Measurements from ENCODE around the gene SATL1.
"Not testable (repeated sequence)": the region's sequence is repeated elsewhere in the genome, so short reads cannot be mapped to it uniquely, and the experiment has no call there.

Gene SATL1, protein sequence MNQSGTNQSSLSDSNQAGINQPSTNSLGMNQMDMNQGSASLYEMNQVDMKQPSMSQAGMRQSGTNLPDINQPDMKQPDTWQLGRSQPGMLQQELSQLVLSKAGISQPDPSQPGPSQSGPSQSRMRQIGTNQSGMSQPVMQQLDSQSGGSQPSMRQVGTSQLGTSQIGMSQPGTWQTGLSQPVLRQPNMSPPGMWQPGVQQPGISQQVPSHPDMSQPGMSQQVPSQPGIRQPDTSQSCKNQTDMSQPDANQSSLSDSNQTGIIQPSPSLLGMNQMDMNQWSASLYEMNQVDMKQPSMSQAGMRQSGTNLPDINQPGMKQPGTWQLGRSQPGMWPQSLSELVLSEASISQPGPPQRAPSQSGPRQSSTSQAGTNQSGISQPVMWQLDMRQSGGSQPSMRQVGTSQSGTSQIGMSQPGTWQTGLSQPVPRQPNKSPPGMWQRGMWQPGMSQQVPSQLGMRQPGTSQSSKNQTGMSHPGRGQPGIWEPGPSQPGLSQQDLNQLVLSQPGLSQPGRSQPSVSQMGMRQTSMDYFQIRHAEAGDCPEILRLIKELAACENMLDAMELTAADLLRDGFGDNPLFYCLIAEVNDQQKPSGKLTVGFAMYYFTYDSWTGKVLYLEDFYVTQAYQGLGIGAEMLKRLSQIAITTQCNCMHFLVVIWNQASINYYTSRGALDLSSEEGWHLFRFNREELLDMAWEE

DNA sequence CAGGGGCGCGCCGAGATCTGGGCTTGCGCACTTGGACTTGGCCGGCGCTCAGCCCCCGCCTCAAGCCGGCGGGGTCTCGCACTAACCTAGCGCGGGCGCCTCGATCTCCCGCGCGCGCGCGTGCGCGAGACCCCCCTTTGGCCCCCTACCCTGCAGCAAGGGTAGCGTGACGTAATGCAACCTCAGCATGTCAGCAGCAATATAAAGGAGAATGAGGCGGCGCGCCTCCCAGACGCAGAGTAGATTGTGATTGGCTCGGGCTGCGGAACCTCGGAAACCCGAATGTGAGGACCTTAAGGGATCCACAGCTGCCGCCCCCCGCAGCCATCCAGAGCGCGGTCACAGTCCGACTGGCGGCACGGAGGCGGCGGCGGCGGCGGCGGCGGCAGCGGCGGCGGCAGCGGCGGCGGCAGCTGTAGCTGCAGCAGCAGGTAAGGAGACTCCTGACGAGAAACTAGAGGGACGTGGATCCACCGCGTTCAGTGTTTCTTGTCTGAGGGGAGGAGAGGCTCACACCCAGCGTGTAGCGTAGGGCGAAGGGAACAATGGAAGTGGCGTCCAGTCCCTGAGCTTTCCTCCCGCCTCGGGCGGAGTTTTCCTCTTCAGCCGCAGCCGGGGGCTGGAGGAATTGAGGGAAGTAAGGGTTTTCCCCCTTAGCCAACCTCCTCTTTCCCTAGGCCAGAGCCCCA is at the start of gene SATL1, which contains the start of gene ZNF711:
Gene SATL1 (minus strand): TSS at position 19 of the 689 bp plus-strand sequence. CDS start 134,811 bp downstream, outside the sequence.
Gene ZNF711 (plus strand): TSS at position 231 of the 689 bp plus-strand sequence. CDS start 3,582 bp downstream, outside the sequence.
- no peaks in the 10 kb centered on the region for H3K36me3 Mint-ChIP-seq
- no peaks in the 10 kb centered on the region for H3K9me3 Mint-ChIP-seq
- H3K27me3 Mint-ChIP-seq, result peaks cover 21% of the 10 kb centered on the region
- peak within 1 kb of the TSS; percentile 78 for H3K27ac Mint-ChIP-seq
- H3K4me1 Mint-ChIP-seq, result peaks cover 12% of the 10 kb centered on the region
- CTCF ChIA-PET, result no interaction called here
- DNase-seq, result peak; percentile 23
- peak within 1 kb of the TSS; percentile 82 for H3K4me3 Mint-ChIP-seq

DNA sequence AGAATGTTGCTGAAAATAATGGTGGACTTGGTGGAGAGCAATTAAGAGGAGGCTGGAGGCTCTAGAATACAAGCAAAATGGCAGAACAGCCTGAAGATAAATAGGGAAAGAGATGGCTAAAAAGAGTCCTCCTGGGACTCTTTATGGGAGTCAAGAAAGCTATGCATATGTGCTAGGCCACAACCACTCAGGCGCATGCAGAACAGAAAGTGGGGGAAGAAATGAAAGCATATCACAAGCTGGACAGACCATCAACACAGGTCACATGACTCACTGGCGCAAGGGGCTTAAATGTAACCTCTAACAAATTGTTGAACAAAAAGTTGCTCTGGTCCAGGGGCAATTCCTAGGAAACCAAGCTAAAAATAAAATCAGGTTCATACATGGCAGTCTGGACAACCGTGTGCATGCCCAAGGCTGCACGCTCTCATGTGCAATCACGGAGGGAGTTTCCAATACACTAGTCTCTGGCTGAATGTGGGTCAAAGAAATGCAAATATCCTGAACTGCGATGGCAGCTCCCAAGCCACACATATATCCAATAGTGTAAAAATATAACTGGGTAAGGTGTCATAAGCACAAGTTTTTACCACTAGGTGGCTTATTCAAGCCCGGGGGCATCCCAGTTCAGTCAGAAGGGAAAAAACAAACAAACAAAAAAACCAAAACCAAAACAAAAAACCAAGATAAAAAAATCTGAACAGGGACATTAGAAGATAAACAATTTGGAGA is 45.6 kb upstream of the SATL1 start:
- Mint-ChIP-seq H3K4me3 (no peak overlapping the region), H3K27ac (no peak overlapping the region), H3K27me3 (no peaks in the 10 kb centered on the region), H3K36me3 (no peaks in the 10 kb centered on the region), H3K4me1 (no peaks in the 10 kb centered on the region), H3K9me3 (peaks cover 8% of the 10 kb centered on the region)
- no peak for DNase-seq
- CTCF ChIA-PET, result no interaction called here

DNA sequence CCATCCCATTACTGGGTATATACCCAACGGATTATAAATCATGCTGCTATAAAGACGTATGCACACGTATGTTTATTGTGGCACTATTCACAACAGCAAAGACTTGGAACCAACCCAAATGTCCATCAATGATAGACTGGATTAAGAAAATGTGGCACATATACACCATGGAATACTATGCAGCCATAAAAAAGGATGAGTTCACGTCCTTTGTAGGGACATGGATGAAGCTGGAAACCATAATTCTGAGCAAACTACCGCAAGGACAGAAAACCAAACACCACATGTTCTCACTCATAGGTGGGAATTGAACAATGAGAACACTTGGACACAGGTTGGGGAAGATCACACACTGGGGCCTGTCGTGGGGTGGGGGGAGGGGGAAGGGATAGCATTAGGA is 41.7 kb upstream of the SATL1 start:
- CTCF ChIA-PET, DNase-seq, H3K9me3 Mint-ChIP-seq, H3K36me3 Mint-ChIP-seq, H3K4me1 Mint-ChIP-seq, H3K27ac Mint-ChIP-seq, H3K27me3 Mint-ChIP-seq, H3K4me3 Mint-ChIP-seq: not testable (repeated sequence)

DNA sequence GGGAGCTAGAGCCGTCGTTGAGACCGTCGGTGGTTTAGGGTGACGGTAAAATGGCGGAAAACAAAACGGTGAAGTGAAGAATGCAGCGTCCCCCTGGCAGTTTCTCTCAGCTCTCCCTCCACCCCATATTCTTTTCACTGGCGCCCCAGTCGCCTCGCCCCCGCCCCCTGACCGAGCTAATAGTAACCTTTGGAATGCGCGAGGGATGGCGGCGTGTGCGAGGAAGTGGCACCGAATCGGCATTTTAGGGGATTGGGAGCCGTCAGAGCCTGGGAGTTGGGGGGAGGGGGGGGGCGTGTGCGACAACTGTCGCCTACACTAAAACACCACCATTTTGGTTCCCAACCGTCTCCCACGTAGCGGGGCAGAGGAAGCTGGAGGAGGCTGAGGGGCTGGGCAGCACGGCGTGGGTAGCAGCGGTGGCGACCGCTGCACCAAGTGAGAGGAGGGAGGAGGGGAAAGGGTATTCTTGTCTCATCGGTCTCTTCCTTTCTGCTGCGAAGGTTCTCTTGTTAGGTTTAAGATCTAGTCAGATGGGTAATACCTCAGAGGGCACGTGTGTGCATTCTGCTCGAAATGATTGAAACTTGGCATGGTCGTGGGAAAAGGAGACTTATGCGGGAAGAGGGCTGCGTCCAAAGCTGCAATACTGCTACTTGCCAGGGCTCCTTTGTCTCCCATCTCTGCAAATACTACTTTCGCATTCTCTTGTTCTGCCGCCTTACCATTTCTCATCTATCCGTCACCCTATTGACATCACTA is 1.1 kb upstream of the SATL1 start:
- CTCF ChIA-PET, result no interaction called here
- Mint-ChIP-seq H3K9me3 (no peaks in the 10 kb centered on the region), H3K36me3 (no peaks in the 10 kb centered on the region), H3K27me3 (peaks cover 21% of the 10 kb centered on the region), H3K4me1 (peaks cover 12% of the 10 kb centered on the region), H3K4me3 (peak overlapping the region; percentile 82), H3K27ac (peak overlapping the region; percentile 78)
- DNase-seq, result no peak

DNA sequence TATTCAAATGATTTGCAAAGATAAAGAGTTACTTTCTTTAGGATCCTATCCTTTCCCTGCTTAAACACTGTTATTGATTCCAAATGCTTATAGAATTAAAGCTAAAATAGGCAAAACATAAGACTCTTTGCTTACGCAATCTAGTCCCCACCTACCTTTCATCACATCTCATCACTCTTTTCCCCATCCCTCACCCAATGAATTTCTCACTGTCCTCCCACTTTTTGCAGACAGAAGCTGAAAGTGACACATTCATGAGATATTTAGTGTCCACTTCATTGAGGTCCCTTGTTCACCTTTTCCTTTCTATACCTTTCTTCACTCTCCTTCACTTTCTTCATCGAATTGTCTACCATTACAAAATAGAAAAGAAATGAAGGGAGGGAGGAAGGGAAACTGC is 424 bp downstream of the SATL1 start:
- Mint-ChIP-seq H3K27me3 (peaks cover 21% of the 10 kb centered on the region), H3K4me3 (peak overlapping the region; percentile 51), H3K4me1 (peaks cover 12% of the 10 kb centered on the region), H3K9me3 (no peaks in the 10 kb centered on the region), H3K27ac (no peak overlapping the region), H3K36me3 (no peaks in the 10 kb centered on the region)
- CTCF ChIA-PET, result no interaction called here
- DNase-seq, result no peak

DNA sequence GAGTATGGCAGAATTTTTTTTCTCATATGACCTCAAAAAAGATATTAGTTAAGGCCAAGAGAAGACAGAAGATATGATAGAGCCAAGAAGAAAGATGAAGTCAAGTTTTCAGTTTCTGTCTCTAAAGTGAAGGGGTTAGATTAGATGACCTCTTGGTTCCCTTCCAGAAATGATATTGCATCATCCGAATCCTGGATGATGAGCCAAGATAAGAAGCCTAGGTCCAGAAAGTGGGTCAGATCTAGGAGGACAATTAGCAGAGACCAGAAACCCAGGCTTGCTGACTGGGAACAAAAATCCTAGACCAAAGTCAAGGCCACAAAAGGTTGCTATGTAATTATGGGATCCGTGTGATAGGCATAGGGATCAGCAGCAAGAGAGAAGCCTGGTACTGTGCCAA is 20.2 kb downstream of the SATL1 start:
- H3K27me3 Mint-ChIP-seq, result no peaks in the 10 kb centered on the region
- CTCF ChIA-PET, result no interaction called here
- no peak for DNase-seq
- H3K9me3 Mint-ChIP-seq, result no peaks in the 10 kb centered on the region
- no peak overlapping the region for H3K27ac Mint-ChIP-seq
- H3K4me3 Mint-ChIP-seq, result no peak overlapping the region
- H3K36me3 Mint-ChIP-seq, result no peaks in the 10 kb centered on the region
- H3K4me1 Mint-ChIP-seq, result no peaks in the 10 kb centered on the region

DNA sequence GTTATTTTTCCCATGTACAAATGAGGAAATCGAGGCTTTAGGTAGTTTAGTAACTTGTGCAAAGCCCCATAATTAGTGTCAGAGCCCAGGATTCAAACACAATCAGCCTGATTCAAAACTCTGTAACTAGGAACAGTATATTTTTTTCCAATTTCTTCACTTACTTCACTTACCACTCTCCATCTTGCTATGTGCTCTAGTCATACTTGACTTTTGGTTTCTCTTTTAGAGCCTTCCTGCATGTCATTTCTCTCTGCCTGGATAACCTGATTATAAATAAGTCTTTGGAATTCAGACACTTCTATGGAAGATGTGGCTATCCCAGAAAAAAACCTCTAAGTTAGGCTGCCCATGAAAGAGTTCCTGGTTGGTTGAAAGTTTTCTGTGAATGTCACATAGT is 22.2 kb downstream of the SATL1 start:
- no peak for DNase-seq
- H3K4me3 Mint-ChIP-seq, result no peak overlapping the region
- no peaks in the 10 kb centered on the region for H3K27me3 Mint-ChIP-seq
- H3K36me3 Mint-ChIP-seq, result no peaks in the 10 kb centered on the region
- H3K9me3 Mint-ChIP-seq, result no peaks in the 10 kb centered on the region
- CTCF ChIA-PET, result no interaction called here
- no peak overlapping the region for H3K27ac Mint-ChIP-seq
- no peaks in the 10 kb centered on the region for H3K4me1 Mint-ChIP-seq

DNA sequence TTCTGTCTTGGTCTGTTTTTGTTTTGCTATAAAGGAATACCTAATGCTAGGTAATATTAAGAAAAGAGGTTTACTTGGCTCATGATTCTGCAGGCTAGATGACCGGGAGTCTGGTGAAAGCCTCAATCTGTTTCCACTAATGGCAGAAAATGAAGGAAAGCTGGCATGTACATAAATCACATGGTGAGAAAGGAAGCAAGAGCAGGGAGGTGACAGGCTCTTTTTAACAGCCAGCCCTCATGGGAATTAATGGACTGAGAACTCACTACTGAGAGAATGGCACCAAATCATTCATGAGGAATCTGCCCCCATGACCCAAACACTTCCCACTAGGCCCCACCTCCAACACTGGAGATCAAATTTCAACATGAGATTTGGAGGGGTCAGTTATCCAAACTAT is 27.6 kb downstream of the SATL1 start:
- Mint-ChIP-seq H3K4me1 (no peaks in the 10 kb centered on the region), H3K36me3 (no peaks in the 10 kb centered on the region), H3K4me3 (no peak overlapping the region), H3K27me3 (no peaks in the 10 kb centered on the region), H3K27ac (no peak overlapping the region), H3K9me3 (no peaks in the 10 kb centered on the region)
- CTCF ChIA-PET, result no interaction called here
- no peak for DNase-seq

DNA sequence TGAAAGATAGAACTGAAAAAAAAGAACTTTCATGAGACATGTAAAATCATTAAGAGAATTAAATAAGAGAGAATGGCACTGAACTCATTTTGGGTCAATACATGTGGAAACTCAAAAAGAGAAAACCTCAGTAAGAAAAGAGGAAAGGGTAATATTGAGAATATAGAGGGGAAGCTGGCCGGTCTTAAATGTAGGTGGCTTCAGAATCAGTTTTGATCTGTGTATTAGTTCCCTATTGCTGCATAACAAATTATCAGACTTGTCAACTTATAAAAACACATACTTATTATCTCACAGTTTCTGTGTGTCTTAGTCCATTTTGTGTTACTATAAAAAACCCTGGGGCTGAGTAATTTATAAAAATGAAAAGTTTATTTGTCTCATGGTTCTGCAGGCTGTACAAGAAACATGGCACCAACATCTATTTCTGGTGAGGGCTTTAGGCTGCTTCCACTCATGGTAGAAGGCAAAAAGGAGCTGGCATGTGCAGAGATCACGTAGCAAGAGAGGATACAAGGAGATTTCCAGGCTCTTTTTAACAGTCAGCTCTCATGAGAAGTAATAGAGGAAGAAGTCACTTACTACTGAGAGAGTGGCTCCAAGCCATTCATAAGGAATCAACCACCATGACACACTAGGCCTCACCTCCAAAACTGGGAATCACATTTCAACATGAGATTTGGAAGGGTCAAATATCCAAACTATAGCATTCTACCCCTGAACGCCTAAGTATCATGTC is 29.6 kb downstream of the SATL1 start:
- Mint-ChIP-seq H3K4me1 (no peaks in the 10 kb centered on the region), H3K36me3 (no peaks in the 10 kb centered on the region), H3K9me3 (no peaks in the 10 kb centered on the region), H3K4me3 (no peak overlapping the region), H3K27me3 (no peaks in the 10 kb centered on the region), H3K27ac (no peak overlapping the region)
- no peak for DNase-seq
- CTCF ChIA-PET, result no interaction called here

DNA sequence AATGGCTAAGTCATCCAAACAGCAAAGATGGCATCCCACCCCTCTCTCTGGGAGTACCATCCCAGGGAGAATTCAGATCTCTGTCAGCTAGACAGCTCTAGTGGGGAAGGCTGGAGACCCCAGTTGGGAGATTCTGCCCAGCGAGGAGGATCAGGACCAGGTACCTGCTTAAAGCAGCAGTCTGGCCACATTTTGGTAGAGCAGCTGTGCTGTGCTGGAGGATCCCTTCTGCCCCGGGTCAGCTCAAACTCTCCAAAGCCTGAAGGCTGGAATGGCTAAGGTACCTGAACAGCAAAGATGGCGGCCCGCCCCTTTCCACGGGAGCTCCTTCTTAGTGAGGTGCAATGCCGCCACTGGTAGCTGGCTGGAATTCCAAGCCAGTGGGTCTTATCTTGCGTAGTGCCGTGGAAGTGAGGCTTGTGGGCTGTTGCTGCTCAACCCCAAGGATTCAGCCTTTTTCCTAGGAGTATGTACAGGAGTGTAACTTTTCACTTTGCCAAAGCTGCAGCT is 40.1 kb downstream of the SATL1 start:
- Mint-ChIP-seq H3K9me3 (no peaks in the 10 kb centered on the region), H3K4me1 (no peaks in the 10 kb centered on the region), H3K36me3 (no peaks in the 10 kb centered on the region), H3K4me3 (no peak overlapping the region), H3K27me3 (no peaks in the 10 kb centered on the region), H3K27ac (no peak overlapping the region)
- CTCF ChIA-PET, result no interaction called here
- no peak for DNase-seq

DNA sequence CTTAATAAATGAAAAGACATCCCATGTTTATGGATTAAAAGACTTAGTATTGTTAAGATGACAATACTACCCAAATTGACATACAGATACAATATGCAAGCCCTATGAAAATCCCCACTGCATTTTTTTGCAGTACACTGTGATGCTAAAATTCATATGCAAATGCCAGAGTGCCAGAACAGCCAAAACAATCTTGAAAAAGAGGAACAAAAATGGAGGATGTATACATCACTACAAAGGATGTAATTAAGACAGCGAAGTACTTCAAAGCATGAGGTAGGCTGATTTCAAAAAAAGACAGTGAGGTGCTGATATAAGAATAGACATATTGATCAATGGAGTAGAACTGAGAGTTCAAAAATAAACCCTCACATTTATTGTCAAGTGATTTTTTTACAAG is 47.3 kb downstream of the SATL1 start:
- H3K36me3 Mint-ChIP-seq, result no peaks in the 10 kb centered on the region

DNA sequence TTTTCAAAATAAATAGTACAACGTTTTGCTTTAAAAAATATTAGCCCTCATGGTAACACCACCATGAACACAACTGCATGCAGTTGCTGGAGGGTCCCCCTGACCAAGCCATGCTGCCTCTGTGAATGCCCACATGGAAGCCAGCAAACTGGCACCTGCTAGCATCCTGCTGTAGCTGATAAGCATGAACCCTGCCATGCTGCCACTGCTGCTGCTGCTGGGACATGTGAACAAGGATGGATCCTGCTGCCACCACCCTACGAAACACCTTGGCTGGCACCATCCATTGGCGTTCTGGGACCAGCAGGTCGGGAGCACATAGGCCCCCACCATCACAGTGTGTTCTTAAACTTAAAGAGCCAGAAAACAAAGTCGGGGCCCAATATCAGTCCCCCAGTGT is 83.9 kb downstream of the SATL1 start:
- Mint-ChIP-seq H3K9me3 (no peaks in the 10 kb centered on the region), H3K27ac (no peak overlapping the region), H3K4me1 (no peaks in the 10 kb centered on the region), H3K36me3 (no peaks in the 10 kb centered on the region), H3K4me3 (no peak overlapping the region), H3K27me3 (no peaks in the 10 kb centered on the region)
- CTCF ChIA-PET, result no interaction called here
- DNase-seq, result no peak

More for the DNA sequence above, 47.3 kb downstream of the SATL1 start:
- Mint-ChIP-seq H3K27me3 (no peaks in the 10 kb centered on the region), H3K27ac (no peak overlapping the region), H3K4me3 (no peak overlapping the region), H3K4me1 (no peaks in the 10 kb centered on the region), H3K9me3 (peaks cover 4% of the 10 kb centered on the region)
- CTCF ChIA-PET, result no interaction called here
- DNase-seq, result no peak

DNA sequence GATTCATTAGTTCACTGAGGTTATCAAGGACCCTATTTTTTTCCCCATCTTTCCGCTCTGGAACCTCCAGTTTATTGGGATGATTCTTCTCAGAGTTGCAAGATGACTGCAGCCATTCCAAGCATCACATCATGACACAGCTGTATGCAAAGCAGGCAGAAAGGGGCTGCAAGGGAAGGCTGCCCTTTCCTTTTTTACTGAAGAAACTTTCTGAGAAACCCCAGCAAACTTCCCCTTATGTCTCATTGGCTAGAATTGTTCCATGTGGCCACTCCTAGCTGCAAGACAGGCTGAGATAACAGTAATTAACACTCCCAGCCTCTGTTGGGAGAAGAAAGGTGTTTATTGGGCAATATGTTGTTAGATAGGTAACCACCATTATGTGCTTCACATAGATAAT is 102.6 kb downstream of the SATL1 start:
- H3K36me3 Mint-ChIP-seq, result no peaks in the 10 kb centered on the region
- H3K4me1 Mint-ChIP-seq, result no peaks in the 10 kb centered on the region
- no peak overlapping the region for H3K4me3 Mint-ChIP-seq
- no peaks in the 10 kb centered on the region for H3K9me3 Mint-ChIP-seq
- no peak overlapping the region for H3K27ac Mint-ChIP-seq
- DNase-seq, result no peak
- CTCF ChIA-PET, result no interaction called here
- H3K27me3 Mint-ChIP-seq, result no peaks in the 10 kb centered on the region
